Heart left ventricle (tissue), 16 donors: Measurements from ENCODE around the gene CINP. TPM values are rescaled to one million over a fixed set of nuclear protein-coding genes. Genes with fewer than 3 reads are reported as not detected.

Experiments used
- ATAC-seq, 4 donors: fragments of 200-7000 bp; cut with Tn5 transposase; one replicate each; pipeline ENCODE4 v1.9.1; 2020 to 2022; ENCODE audit warnings: moderate library complexity in 4 of 4, mild to moderate bottlenecking in 3 of 4, moderate number of reproducible peaks in 1 of 4
- DNase-seq, 5 donors: peaks; one replicate each; pipeline ENCODE4 v3.0.0-alpha.2; 2020
- H3K27ac ChIP-seq, 12 donors: fragments of 200-600 bp; sonication (generic) in 4 of 12; one replicate each; pipeline versions ENCODE4 v1.5.0 to v1.8.0; 2016 to 2022; ENCODE audit warnings: mild to moderate bottlenecking in 2 of 12
- H3K27me3 ChIP-seq, 9 donors: fragments of 200-600 bp; sonication (generic) in 2 of 9; one replicate each; pipeline versions ENCODE4 v1.5.1 to v1.8.0; 2016 to 2022; ENCODE audit warnings: mild to moderate bottlenecking in 3 of 9
- H3K36me3 ChIP-seq, 9 donors: fragments of 200-600 bp; sonication (generic) in 2 of 9; one replicate each; pipeline versions ENCODE4 v1.5.0 to v1.8.0; 2018 to 2022; ENCODE audit warnings: mild to moderate bottlenecking in 2 of 9
- H3K4me1 ChIP-seq, 12 donors: fragments of 200-600 bp; sonication (generic) in 4 of 12; one replicate each; pipeline versions ENCODE4 v1.5.0 to v1.8.0; 2016 to 2022; ENCODE audit warnings: mild to moderate bottlenecking in 3 of 12
- H3K4me3 ChIP-seq, 12 donors: fragments of 200-600 bp; sonication (generic) in 4 of 12; one replicate each; pipeline versions ENCODE4 v1.5.0 to v1.8.0; 2017 to 2022; ENCODE audit warnings: mild to moderate bottlenecking in 9 of 12, moderate library complexity in 4 of 12
- H3K9me3 ChIP-seq, 12 donors: fragments of 200-600 bp; sonication (generic) in 4 of 12; one replicate each; pipeline versions ENCODE4 v1.5.0 to v1.8.0; 2016 to 2022; ENCODE audit warnings: mild to moderate bottlenecking in 1 of 12
- CTCF ChIP-seq, 12 donors: fragments of 200-600 bp; sonication (generic) in 4 of 12; IDR thresholded peaks; one replicate each; pipeline versions ENCODE4 v1.5.0 to v1.8.0; 2018 to 2022; ENCODE audit warnings: antibody characterized with exemption in 12 of 12, mild to moderate bottlenecking in 5 of 12
- POLR2A ChIP-seq, 2 donors: fragments of 450-650 bp; IDR thresholded peaks; one replicate each; pipeline ENCODE4 v1.6.1; 2017; ENCODE audit warnings: antibody characterized with exemption in 2 of 2, mild to moderate bottlenecking in 2 of 2, moderate library complexity in 2 of 2
- WGBS, 4 donors: extraction: QIAGEN DNeasy Blood & Tissue Kit in 2 of 4; methylation state at CpG; one replicate each; pipeline versions ENCODE4 v1.1.5 to v1.1.7; 2013 to 2018; 5-methylcytosine and 5-hydroxymethylcytosine counted together
- intact Hi-C, 10 donors: fragments of 100-400 bp; cut with DNase I; formaldehyde crosslinking; loops; one replicate each; pipeline versions ENCODE4 v1.11.1 to v1.14.2; 2022
- polyA plus RNA-seq, 2 donors: library from polyadenylated mRNA; stranded (reverse); fragments of 200-250 nt; gene quantifications; one replicate each; pipeline ENCODE4 v1.2.3, GENCODE V29; 2013
- total RNA-seq, 9 donors: library from RNA; depleted of rRNA in 2 of 9; stranded (reverse); fragments of >200 nt in 2 of 9; fragmentation: NEBNext Ultra II Directional in 3 of 9; extraction: Animal tissue kit (Norgen Biotek cat#: 25700) in 3 of 9; gene quantifications; one replicate each; pipeline versions ENCODE4 v1.1.0 to v1.2.4, GENCODE V29; 2016 to 2023
- donor health status: ischemic (EF 13 %, LVEDD 7.1; RV severe dilation, severe dysfunction).
- donor health status: healthy with polysubstance abuse.
- donor health status: DM: no; HTN: yes; CAD: no.
- donor health status: DM: no; HTN: no; CAD: no.
- donor health status: ischemic (EF 25% LVEDD 6.9; RV normal size, moderate dysfunction).
- donor health status: ischemic (EF 25% LVEDD 5.7; RV mildly dilated, moderate dysfunction).
- donor health status: healthy.
- donor health status: DM: yes; HTN: yes; CAD: no.
- donor health status: ischemic (EF 35%, LVEDD 5.7; RV mildly dilated, moderate dysfunction).
- donor health status: nonischemic (EF 11% LVEDD 7.7; RV severe dilation, severe dysfunction).
- donor health status: DM: yes; HTN: yes; CAD: no.
- donor health status: PGD.
- donor health status: ischemic (EF 29% LVEDD 5.4; RV normal size, mild dysfunction).
- donor health status: nonischemic (EF 23%, LVEDD 6.1; RV moderate dilation, normal function).

Gene CINP
- total and polyA plus RNA-seq, 11 donors = 26.4 to 51.6 (median 35.3) TPM

- ATAC-seq (no peak), DNase-seq (no peak)
- Histone ChIP-seq H3K9me3 (no peaks in the 10 kb centered on the region), H3K27me3 (no peaks in the 10 kb centered on the region), H3K4me3 (peak overlapping the region in 10 of 12 donors; percentile 61 to 97 (median 80)), H3K4me1 (peaks cover 0 to 51% (median 32%) of the 10 kb centered on the region in 12 donors), H3K36me3 (peaks cover 0 to 10% (median 5%) of the 10 kb centered on the region in 9 donors), H3K27ac (peak overlapping the region in 7 of 12 donors; percentile 85 to 97 (median 93))
- TF ChIP-seq POLR2A (IDR thresholded peaks at IDR 0.05) (no peak), CTCF (IDR thresholded peaks at IDR 0.05) (no peak)
- 87 to 93% (median 90%) methylated on average over 17 of the region's 17 CpGs for WGBS, 4 donors
- intact Hi-C loops = loop anchor here in 2 of 10 donors (5.0 to 10.0 kb wide), 2 partner anchors 194 to 196 kb away; no protein-coding TSS in a partner anchor
Measured at GRCh38 chr14:102320671-102321455, 41.8 kb downstream of the CINP start.

- peak overlapping the region; percentile 85 to 97 (median 96) for H3K27ac ChIP-seq
- H3K27me3 ChIP-seq = no peaks in the 10 kb centered on the region
- peak; percentile 30 to 68 (median 48) for DNase-seq
- intact Hi-C loops = loop anchor here in 2 of 10 donors (5.0 to 10.0 kb wide), 2 partner anchors 195 to 197 kb away; no protein-coding TSS in a partner anchor
- 4 to 14% (median 5%) methylated on average over 9 to 30 of the region's 30 CpGs for WGBS, 4 donors
- H3K36me3 ChIP-seq = peaks cover 0 to 6% (median 0%) of the 10 kb centered on the region in 9 donors
- ATAC-seq = peak in 1 of 4 donors; percentile 2
- TF ChIP-seq CTCF (IDR thresholded peaks at IDR 0.05) (no peak), POLR2A (IDR thresholded peaks at IDR 0.05) (no peak)
- H3K9me3 ChIP-seq = no peaks in the 10 kb centered on the region
- peak overlapping the region; percentile 59 to 97 (median 78) for H3K4me3 ChIP-seq
- H3K4me1 ChIP-seq = peaks cover 0 to 52% (median 32%) of the 10 kb centered on the region in 12 donors
Measured at GRCh38 chr14:102320033-102320660, 42.5 kb downstream of the CINP start.

GRCh38 chr14:102319351-102320032 is 43.2 kb downstream of the CINP start, which contains the start of gene ZNF839:
Gene ZNF839 (plus strand): TSS chr14:102319746. CDS start chr14:102319766, 20 bp downstream.
- H3K27ac ChIP-seq = peak within 1 kb of the TSS; percentile 85 to 97 (median 96)
- H3K36me3 ChIP-seq = peaks cover 0 to 6% (median 0%) of the 10 kb centered on the region in 9 donors
- DNase-seq (peak; percentile 93 to 96 (median 96)), ATAC-seq (peak; percentile 60 to 82 (median 75))
- WGBS, 4 donors = 1% methylated on average over 6 to 71 of the region's 71 CpGs
- H3K4me1 ChIP-seq = peaks cover 0 to 56% (median 33%) of the 10 kb centered on the region in 12 donors
- TF ChIP-seq CTCF (IDR thresholded peaks at IDR 0.05) (no peak), POLR2A (IDR thresholded peaks at IDR 0.05) (peak in 1 of 2 donors; percentile 47)
- intact Hi-C loops = loop anchor here in 9 of 10 donors (2.0 to 10.0 kb wide), 14 partner anchors 43 to 615 kb away; partner anchors contain the start of genes DYNC1H1 (in 5 of the 9), CINP (in 2 of the 9), HSP90AA1 (in 2 of the 9) and TECPR2 (in 2 of the 9)
- no peaks in the 10 kb centered on the region for H3K9me3 ChIP-seq
- H3K4me3 ChIP-seq = peak within 1 kb of the TSS; percentile 59 to 97 (median 78)
- no peaks in the 10 kb centered on the region for H3K27me3 ChIP-seq
